GM19463 (cell line): ENCODE results near the gene ALK.

ENCODE experiments used
- ATAC-seq: cut with Tn5 transposase; IDR thresholded peaks from one replicate; pipeline ENCODE4 v1.9.1; 2021; ENCODE audit warnings: mild to moderate bottlenecking, moderate library complexity; ENCODE audit not compliant: unreplicated experiment

The ALK gene

DNA sequence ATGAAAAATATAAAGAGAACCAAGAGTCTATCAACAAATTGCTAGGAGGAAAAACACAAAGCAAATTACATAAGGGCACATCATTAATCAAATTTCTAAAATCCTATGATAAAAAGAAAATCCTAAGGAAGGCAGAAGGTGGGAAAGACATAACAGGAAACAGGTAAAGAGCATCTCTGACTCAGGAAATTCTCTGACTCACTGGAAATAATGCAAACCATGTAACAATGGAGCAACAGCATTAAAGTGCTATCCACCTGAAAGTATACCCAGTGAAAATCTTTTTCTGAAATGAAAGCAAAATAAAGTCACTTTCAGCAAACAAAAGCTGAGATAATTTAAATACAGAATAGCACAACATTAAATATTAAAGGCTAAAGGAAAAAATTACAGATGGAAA, 10.9 kb downstream of the ALK start:
- ATAC-seq: no peak

DNA sequence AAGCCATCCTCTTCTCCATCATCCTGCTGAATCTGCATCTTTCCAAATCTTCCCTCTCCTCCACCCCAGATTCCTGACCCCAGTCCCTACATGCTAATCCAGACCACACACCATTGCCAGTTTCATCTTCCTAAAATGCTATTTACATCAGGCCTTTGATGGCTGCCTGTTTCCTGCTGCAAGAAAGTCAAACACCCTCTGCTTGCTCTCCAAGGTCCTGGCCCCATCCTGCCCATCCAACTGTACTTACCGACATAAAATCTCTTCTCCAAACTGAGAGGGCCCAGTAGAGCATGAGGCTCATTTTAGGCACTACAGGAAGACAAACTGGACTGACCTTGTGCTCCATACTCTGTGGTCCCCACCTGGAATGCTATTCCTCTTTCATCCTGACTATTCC, 19.0 kb downstream of the ALK start:
- no peak for ATAC-seq

DNA sequence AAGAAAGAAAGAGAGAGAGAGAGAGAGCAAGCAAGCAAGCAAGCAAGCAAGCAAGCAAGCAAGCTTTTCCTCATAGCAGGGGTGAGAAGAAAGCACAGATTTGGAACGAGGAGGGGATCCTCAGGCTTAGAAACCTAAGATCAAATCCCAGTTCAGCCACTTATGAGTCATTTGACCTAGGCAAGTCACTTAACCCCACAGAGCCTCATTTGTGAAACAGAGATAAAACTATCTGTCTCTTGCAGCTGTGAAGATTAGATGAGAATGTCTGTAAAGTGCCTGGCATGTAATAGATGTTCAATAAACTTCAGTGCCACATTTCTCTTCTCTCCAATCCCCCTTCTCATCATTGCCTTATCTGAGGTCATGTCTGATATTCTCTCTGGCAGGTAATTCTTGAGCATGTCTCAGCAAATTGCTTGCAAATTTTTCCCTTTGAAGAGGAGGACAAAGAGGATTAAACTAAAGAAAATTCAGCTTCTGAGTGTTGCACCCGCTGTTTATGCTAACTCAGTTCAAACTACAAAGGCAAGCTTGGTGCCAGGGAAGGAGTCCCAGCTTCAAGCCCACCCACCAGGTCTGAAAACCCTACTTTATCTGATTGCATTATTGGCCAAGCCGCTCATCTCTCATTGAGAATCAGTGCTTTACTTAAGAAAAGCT, 20.3 kb downstream of the ALK start:
- no peak for ATAC-seq

DNA sequence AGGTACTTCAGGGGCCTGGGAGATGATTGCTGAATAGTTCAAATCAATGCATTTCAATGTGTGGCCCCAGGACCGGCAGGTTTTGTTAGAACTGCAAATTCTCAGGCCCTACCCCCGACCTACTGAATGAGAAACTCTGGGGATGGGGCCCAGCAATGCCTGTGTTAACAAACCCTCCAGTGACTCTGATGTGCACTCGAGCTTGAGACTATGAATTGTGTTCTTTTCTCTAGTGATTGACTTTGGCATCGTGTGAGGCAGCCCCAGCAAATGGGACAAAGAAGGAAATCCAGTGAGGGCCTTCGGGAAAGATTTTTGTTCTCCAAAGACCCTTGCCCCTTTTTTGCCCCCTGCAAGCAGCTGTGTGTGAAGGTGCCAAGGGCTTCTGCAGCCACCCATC, 22.4 kb downstream of the ALK start:
- no peak for ATAC-seq

DNA sequence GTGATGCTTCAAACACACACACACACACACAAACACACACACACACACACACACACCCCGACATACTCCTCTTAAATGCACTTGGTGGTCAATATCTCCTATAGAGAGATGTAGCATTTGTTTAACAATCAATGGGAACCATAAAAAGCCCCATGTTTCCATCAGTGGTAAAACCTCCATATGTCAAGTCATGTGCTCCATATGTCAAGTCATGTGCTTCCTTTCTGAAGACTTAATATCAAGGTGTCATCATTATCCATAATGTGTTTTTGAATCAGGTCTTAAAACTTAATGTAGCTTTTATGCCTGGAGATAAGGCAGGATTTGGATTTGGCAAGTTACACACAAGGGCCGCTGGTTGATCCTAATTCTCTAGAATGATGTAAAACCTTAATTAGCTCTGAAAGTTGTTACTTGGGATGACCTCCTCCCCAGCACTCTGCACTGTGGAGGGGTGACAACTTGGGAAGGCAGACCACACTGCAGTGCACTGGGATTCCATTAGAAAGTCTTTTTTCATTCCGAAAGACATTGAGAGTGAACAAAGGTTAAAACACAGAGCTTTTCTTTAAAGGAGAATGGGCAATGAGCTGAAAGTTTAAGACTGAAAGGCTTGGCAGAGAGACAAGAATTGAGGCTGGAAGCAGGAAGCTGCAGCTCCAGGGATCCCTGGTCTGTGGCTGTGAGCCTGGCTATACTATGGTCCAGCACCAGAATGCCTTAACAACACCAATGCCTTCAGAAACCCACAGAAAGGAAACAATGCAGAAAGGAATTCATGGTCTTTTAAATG, 26.4 kb downstream of the ALK start:
- no peak for ATAC-seq

DNA sequence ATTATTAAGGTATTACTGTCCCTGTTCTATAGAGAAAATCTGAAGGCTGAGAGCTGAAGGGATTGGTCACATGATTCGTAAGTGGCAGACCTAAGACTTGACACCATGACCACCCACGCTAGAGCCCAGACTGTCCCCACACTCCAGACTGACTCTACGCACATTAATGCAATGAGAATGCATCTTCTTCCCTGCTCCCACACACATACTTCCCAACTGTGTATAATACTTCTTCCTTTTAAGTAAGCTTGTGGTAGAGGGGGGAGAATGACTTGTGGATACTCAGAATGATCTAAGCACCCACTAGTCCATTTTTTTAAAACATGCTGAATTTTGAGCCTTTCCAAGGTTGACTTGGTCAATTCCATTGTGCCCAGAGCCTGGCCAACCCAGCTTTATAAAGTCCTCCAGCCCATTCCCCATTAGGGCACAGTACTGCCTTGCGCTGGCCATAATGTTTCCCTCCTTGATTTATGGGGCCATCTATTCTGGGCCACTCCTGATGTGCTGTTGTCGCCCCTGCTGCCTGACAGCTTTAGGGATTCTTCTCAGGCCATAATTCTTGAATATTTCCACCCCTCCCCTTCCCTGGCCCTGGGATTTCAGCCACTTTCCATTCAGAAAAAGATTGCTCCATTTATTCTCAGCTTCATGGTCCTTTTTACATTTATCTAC, 28.7 kb downstream of the ALK start:
- ATAC-seq: no peak

DNA sequence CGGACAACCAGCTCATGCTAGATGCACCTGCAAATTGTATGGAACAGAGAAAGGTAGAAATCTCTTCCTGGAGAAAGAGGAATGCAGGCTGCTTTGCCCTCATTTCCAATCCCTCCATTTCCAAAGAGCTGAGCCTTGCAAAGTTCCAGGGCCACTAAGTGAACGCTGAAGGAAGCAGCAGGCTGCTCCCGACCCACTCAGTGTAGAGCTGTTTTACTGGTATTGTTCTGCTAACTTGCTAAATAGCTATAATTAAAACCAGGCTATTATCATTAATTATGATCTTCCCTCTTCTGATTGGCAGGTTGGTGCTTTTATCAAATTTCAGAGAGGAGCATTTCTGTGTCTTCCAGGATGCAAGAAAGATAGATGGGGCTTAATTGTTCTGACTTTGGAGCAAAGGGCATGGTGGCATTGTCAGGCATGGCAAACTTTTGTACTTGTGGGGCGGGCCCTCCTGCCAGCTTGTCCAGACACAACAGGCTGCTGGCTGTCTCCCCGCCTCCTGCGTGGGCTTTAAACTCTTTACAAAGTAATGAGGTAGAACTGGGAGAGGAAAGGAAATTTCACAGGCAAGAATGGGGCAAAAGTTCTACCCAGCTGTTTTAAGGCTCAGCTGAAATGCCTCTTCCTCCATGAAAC, 40.2 kb downstream of the ALK start:
- no peak for ATAC-seq

DNA sequence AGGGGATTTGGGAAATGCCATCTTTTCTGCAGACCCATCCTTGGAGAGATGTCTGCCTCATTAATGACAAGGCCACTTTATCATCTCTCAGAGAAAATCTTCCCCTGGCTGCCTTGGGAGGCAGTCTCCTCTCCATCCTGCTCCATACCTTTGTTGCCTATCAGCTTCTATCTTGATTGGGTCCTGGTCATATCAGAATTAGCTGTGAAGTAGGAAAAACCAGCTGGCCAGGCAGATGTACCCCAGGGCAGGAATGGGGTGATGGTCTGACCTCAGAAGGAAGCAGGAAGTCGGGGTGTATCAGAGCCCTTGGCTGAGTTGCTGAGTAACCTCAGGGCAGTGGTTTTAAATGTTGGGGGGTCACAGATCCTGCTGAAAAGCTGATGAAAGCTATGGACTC, 41.3 kb downstream of the ALK start:
- no peak for ATAC-seq

DNA sequence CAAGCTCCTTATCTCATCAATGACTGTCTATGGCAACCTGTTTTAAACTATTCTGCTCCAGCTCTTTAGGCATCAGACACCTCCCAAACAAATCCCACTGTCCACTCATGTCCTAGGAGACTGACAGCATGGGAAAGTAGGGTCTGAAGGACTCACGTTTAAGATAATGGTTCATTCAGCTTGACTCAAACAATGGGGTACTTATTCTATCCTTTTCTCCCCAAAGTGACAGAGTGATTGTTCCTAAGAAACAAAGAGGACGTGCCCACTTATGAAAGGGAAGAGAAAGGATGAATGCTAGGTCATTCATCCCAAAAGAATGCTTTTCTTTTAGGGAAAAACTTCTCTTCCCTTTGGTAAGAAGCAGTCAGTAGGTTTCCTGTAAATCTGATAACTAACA, 41.9 kb downstream of the ALK start:
- ATAC-seq: no peak

DNA sequence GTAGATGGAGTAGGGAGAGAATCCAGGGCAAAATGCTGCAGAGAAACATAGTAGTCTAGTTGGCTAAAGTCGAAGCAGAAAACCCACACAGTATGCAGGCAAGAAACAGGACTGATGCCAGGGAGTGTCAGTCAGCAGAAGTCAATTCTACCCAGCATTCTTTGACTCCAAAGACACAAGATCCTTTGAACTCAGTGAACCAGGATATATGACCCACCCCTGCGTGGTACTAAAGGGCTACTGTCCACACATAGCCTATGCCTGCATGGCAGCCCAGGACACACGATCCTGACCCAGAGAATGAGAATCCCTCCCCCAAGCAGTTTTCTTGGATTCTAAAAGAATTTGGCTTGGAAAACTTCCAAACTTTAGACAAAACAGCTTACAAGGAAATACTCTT, 42.5 kb downstream of the ALK start:
- no peak for ATAC-seq

DNA sequence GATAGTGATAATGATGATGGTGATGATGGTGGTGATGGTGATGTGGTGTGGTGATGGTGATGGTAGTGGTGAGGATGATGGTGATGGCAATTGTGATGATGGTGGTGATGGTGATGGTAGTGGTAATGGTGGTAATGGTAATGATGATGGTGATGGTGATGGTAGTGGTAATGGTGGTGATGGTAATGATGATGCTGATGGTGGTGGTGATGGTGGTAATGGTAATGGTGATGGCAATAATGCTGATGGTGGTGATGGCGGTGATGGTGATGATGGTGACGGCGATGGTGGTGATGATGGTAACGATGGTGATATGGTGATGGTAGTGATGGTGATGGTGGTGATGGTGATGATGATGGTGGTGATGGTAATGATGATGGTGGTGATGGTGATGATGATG, 45.0 kb downstream of the ALK start:
- no peak for ATAC-seq

DNA sequence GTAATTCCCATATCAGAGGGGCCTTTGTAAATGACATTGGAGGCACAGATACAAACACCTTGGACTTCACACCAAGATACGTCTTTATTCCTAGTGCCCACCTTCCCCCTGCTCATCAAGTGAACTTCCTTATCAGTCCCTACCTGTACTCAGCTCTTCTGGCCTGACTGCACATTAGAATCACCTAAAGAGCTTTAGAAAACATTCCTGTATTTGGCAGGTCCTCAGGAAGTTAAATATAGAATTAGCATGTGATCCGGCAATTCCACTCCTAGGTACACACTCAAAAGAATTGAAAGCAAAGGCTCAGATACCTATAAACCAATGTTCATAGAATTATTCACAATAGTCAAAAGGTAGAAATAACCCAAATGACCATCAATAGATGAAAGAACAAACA, 46.6 kb downstream of the ALK start:
- no peak for ATAC-seq

DNA sequence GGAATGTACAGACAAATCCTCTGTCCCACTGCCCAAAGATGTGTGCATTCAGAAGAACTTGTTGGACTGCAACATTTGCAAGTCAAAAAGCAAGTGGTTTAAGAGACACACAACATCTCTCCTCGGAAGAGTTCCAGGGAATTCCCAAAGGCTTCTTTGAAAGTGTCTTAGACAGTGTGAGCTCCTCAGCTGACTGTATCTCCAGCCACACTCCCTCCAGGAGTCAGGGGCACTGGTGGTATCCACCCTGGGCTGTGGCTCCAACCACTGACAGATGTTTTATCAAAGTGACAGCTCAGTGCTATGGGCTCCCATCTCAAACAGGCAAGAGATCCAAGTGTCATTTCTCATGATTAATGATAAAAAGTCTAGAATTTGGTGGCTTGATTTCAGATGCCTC, 48.5 kb downstream of the ALK start:
- ATAC-seq: no peak

DNA sequence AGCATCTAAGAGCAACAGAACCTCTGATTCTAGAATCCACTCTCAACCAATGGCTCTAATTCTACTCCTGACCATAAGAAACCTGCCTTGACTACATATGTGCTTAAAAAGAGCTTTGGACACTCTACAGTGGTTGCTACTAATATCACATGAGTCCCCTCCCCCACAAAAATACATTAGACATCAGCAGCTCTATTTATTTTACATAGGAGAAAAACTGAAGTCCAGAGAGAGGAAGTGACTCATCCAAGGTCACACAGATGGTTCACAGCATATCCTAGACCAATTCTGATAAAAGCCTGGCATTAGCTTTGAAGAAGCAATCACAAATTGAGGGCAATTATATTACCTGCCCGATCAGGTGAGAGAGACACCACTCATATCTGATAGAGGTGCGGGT, 49.8 kb downstream of the ALK start:
- ATAC-seq: no peak

DNA sequence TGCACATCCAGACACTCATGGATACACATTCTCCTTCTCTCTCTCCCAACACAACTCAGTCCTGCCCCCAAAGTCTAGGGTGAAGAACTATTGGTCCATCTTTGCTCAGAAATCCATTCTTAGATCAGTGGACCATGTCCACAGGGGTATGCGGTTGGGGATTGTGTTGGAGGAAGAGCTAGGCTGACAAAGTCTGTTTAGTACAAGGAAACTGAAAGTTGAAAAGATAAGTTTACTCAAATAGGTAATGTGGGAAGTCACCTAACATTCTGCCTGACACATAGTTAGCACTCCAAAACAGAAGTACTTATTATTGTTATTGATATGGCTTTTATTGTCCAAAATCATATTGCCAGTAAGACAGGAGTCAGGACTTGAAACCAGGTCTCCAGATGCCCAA, 55.9 kb downstream of the ALK start:
- peak; percentile 74 for ATAC-seq

DNA sequence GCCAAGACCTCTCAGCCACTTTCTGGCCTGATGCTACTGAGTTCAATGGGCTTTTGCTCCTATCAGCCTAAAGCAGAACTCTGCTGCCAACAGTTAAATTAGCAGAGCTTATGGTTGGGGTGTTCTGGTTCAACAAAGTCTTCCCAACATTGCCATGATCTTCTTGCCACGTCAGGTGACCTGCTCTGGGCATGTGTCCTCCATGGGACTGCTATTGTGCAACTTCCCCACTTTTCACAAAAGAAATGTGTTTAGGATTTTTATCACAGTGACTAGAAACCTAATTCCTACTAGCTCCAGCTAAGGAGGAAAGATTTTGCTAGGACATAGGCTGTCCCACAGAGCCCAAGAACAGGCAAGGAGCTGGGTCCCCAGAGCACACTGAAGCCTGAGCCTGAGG, 56.4 kb downstream of the ALK start:
- ATAC-seq: no peak

DNA sequence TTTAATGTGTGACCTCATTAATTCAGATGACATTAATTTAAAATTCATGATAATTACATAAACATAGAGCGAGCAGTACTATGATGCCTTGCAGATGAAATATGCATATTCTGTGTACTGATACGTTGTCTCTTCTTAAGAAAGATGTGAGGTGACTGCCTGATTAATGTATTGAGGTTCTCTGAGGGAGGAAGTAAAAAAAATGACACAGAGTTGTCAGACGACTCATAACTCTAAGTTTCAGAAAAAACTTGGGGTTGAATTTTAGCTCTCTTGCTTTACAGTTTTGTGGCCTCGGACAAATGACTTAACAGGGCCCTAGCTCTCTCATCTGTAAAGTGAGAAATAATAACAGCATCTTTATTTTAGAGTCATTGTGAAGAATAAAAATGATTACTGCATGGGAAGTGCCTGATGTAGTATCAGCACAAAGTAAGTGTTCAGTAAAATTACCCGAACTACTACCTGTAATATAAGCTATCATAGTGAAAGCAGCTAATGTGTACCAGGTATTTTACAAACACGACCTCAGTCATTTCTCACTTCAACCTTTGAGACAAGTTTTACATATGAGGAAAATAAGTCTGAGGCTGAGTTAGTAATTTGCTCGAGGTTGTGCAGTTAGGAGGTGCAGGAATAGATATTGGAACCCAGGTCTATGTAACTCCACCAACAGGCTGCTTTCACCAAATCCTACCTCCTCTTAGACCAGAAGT, 65.3 kb downstream of the ALK start:
- ATAC-seq: no peak

DNA sequence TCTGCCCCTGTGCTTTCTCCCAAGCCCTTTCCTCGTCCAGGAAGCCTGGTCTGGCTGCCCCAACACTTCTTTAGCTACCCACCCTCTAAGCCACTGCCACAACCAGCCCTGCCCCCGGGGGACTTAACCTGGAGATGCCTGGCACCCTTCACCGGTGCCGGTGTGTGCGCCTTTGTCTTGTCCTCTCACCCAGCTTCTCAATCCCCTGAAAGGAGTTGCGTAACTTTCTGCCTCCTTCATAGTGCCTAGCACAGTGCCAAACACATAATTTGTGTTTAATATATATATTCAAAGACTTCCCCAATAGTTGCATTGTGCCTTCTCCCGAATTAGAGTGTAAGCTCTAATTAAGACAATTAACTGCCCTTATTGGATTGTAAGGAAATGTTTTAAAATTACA, 70.6 kb downstream of the ALK start:
- ATAC-seq: no peak

DNA sequence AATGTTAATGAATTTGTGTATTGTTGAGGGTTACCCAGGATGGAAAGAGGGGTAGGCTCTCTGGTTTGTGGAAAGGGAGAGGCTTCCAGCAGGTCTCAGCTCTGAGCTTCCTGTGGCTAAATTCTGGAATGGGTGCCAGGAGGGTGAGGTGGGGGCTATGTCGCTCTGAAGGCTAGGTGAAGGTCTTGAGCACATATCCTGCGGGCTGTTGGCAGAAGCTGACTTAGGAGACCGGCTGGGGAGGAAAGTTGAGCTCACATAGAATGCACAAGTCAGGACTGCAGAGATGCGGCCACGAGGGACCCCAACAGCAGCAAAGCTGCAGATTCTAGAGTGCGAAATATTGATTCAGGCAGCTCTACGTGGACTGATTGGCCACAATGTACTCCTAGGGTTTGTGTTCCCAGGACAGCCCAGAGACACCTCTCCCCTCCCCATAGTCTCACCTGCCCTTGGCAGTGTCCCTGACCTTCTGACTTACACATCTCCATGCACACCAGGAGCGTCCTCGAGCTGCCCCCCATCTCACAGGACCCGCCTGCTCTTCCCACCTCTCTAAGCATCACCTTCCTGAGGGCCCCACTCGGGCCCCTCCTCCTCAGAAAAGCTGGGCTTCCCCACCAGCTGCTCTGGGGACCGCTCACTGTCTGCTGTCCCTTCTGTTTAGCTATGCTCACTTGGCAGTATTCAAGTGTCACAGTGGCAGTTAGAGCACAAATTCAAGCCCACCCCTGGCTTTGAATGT, 72.6 kb downstream of the ALK start:
- ATAC-seq: no peak

DNA sequence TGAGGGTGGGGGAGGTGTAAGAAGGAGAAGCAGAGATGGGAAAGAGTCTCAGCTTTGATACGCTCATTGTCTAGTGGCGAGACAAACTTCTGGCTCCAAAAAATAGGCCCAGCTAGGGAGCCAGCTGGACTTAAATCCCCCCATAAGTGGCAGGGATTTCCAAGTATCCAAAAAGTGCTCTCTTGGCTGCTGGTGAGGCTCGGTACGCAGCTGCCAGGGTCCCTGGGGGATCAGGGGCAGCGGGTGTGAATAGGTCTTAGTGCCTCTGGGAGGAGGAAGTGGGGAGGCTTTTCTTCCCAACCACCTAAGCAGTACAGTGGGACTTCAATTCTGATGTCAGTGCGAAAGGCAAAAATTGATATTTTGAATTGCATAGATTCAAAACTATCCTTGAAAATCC, 73.5 kb downstream of the ALK start:
- no peak for ATAC-seq
